Suprapubic skin (tissue), 4 donors: Measurements from ENCODE around the gene ADCY9. TPM values are rescaled to one million over a fixed set of nuclear protein-coding genes. Genes with fewer than 3 reads are reported as not detected.
"Not testable (repeated sequence)": the region's sequence is repeated elsewhere in the genome, so short reads cannot be mapped to it uniquely, and the experiment has no call there.

Source experiments
- DNase-seq, 2 donors: peaks; one replicate each; pipeline ENCODE4 v3.0.0-alpha.2; 2019; ENCODE audit warnings: low spot score in 2 of 2
- H3K27ac ChIP-seq: fragments of 200-600 bp; sonication (generic); one replicate; pipeline ENCODE4 v1.5.1; 2019
- H3K27me3 ChIP-seq: fragments of 200-600 bp; sonication (generic); one replicate; pipeline ENCODE4 v1.5.1; 2019
- H3K36me3 ChIP-seq: fragments of 200-600 bp; sonication (generic); one replicate; pipeline ENCODE4 v1.5.1; 2019
- H3K4me1 ChIP-seq: fragments of 200-600 bp; sonication (generic); one replicate; pipeline ENCODE4 v1.5.1; 2019
- H3K4me3 ChIP-seq: fragments of 200-600 bp; sonication (generic); one replicate; pipeline ENCODE4 v1.5.1; 2019; ENCODE audit warnings: mild to moderate bottlenecking
- H3K9me3 ChIP-seq: fragments of 200-600 bp; sonication (generic); one replicate; pipeline ENCODE4 v1.5.1; 2019
- EP300 ChIP-seq: sonication (generic); formaldehyde crosslinking; IDR thresholded peaks from one replicate; pipeline ENCODE4 v1.6.1; 2017; ENCODE audit warnings: antibody characterized with exemption
- POLR2A ChIP-seq, 2 donors: fragments of 450-650 bp; IDR thresholded peaks; one replicate each; pipeline ENCODE4 v1.6.1; 2017; ENCODE audit warnings: antibody characterized with exemption in 2 of 2, mild to moderate bottlenecking in 2 of 2, moderate library complexity in 2 of 2
- POLR2AphosphoS5 ChIP-seq, 3 donors: sonication (generic); formaldehyde crosslinking; IDR thresholded peaks; one replicate each; pipeline ENCODE4 v1.6.1; 2017; ENCODE audit warnings: antibody characterized with exemption in 3 of 3
- WGBS: methylation state at CpG from one replicate; pipeline ENCODE4 v1.1.5; 2018; 5-methylcytosine and 5-hydroxymethylcytosine counted together
- total RNA-seq, 4 donors: library from RNA; depleted of rRNA; stranded (reverse); fragments of >200 nt; gene quantifications; one replicate each; pipeline ENCODE4 v1.1.0, GENCODE V29; 2016
- TF ChIP-seq, protein P1 (sequence below), 2 donors: fragments of 200-600 bp in 1 of 2; fragments of 450-650 bp in 1 of 2; sonication (generic) in 1 of 2; IDR thresholded peaks; one replicate each; pipeline ENCODE4 v1.5.1; 2016 to 2019; ENCODE audit warnings: antibody characterized with exemption in 2 of 2, mild to moderate bottlenecking in 1 of 2, moderate library complexity in 1 of 2

ADCY9 gene
- total RNA-seq, 4 donors from 2014 or later = 21.5 to 27.2 (median 26.4) TPM

DNA sequence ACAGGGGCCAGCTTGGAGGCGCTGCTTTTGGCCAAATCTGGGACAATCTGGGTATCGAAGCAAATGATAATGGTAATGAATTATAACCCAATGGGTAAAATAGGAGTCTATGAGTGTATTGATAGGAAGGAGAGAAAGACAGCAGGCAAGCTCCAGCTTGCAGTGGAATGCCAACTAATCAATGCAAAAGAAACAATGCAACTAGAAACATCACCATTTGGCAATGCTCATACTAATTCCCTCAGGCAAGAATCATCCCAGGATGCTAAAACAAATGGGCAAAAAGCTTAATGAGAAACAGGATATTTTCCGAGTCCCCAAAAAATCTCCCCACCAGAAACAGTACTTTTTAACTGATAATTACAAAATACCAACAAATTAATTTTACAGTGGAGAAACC is 64.7 kb downstream of the ADCY9 start:
- DNase-seq = no peak
- Histone ChIP-seq H3K4me1 (peaks cover 41% of the 10 kb centered on the region), H3K4me3 (no peak overlapping the region), H3K36me3 (no peaks in the 10 kb centered on the region), H3K27me3 (no peaks in the 10 kb centered on the region), H3K27ac (peak overlapping the region; percentile 92), H3K9me3 (no peaks in the 10 kb centered on the region)
- TF ChIP-seq, protein P1, sequence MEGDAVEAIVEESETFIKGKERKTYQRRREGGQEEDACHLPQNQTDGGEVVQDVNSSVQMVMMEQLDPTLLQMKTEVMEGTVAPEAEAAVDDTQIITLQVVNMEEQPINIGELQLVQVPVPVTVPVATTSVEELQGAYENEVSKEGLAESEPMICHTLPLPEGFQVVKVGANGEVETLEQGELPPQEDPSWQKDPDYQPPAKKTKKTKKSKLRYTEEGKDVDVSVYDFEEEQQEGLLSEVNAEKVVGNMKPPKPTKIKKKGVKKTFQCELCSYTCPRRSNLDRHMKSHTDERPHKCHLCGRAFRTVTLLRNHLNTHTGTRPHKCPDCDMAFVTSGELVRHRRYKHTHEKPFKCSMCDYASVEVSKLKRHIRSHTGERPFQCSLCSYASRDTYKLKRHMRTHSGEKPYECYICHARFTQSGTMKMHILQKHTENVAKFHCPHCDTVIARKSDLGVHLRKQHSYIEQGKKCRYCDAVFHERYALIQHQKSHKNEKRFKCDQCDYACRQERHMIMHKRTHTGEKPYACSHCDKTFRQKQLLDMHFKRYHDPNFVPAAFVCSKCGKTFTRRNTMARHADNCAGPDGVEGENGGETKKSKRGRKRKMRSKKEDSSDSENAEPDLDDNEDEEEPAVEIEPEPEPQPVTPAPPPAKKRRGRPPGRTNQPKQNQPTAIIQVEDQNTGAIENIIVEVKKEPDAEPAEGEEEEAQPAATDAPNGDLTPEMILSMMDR (IDR thresholded peaks at IDR 0.05) = no peak
- no peak for TF ChIP-seq POLR2AphosphoS5 (IDR thresholded peaks at IDR 0.05)
- no peak for TF ChIP-seq POLR2A (IDR thresholded peaks at IDR 0.05)
- TF ChIP-seq EP300 = no peak
- WGBS = 50% methylated on average over 3 of the region's 3 CpGs

DNA sequence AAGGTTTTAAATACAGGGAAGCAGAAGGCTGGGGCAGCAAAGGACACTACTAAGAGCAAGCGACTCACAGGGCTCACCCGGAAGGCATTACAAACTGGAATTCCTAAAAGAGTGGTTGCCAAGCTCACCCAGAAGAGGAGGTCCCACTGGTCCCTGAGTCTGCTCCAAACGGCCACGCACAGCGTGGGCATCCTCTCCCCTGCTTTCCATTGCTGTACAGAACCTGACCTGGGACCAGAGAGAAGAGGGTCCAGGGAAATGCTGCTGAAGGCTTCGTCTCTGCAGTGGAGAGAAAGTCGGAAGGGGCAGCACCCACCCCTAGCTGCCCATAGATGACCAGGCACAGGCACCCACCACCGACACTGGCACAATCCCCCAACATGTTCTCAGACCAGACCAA is 67.2 kb downstream of the ADCY9 start:
- Histone ChIP-seq H3K36me3 (no peaks in the 10 kb centered on the region), H3K4me3 (no peak overlapping the region), H3K27me3 (no peaks in the 10 kb centered on the region), H3K9me3 (no peaks in the 10 kb centered on the region), H3K27ac (no peak overlapping the region), H3K4me1 (peaks cover 35% of the 10 kb centered on the region)
- peak in 1 of 2 donors; percentile 31 for DNase-seq
- TF ChIP-seq, protein P1 (IDR thresholded peaks at IDR 0.05) = no peak
- TF ChIP-seq POLR2AphosphoS5 (IDR thresholded peaks at IDR 0.05) (no peak), EP300 (no peak)
- WGBS = 89% methylated on average over 8 of the region's 8 CpGs

DNA sequence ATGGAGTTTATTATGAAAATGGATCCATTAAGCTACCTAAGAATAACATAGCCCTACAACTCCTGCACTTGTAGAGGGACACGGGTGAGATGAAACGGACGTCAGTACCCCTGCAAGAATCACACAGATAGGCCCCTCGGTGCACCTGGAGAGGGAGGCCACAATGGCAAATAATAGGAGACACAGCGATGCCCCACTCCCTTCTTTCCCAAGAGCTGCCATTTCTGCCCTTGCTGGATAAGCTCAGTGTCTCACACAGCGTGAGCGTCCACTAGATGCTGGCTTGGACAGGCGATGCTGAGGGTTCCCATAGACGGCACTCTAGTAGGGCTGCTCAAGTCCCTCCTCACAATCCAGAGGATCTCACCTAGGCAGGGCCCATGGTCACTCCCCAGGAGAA is 67.8 kb downstream of the ADCY9 start:
- Histone ChIP-seq H3K27ac (no peak overlapping the region), H3K36me3 (no peaks in the 10 kb centered on the region)
- TF ChIP-seq POLR2A (IDR thresholded peaks at IDR 0.05) (no peak), EP300 (no peak), POLR2AphosphoS5 (IDR thresholded peaks at IDR 0.05) (no peak)
- TF ChIP-seq, protein P1 (IDR thresholded peaks at IDR 0.05) = no peak

DNA sequence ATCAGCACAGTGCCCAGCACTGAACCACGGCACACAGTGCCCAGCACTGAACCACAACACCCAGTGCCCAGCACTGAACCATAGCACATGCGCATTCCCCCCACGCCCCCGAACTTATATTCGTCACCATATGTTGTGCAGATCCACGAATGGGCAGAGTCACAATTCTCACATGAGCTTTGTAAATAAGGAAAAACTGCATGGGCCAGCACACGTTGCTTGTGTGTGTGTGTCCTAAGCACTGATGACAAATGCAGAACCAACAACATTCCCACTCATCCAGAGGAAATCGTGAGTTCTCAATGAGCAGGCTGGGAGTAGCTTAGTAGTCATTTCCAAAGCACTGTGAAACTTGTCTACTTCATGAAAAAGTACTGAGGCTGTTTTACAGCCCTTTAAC is 70.0 kb downstream of the ADCY9 start:
- no peak overlapping the region for H3K27ac ChIP-seq
- H3K4me1 ChIP-seq = peaks cover 7% of the 10 kb centered on the region
- 87% methylated on average over 5 of the region's 8 CpGs for WGBS

More for the DNA sequence above, 67.8 kb downstream of the ADCY9 start:
- H3K4me1 ChIP-seq = peaks cover 29% of the 10 kb centered on the region
- no peaks in the 10 kb centered on the region for H3K9me3 ChIP-seq
- no peak overlapping the region for H3K4me3 ChIP-seq
- 94% methylated on average over 5 of the region's 9 CpGs for WGBS
- H3K27me3 ChIP-seq = no peaks in the 10 kb centered on the region
- DNase-seq = peak in 1 of 2 donors; percentile 34

DNA sequence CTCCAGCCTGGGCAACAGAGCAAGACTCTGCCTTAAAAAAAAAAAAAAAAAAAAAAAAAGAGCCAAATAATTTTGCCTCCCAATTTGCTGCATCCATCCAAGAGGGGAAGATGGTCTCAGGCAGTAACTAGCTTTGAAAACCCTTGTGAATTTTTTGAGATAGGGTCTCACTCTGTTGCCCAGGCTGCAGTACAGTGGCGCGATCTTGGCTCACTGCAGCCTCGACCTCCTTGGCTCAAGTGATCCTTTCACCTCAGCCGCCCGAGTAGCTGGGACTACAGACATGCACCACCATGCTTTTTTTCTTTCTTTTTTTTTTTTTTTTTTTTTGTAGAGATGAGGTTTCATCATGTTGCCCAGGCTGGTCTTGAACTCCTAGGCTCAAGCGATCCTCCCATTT is 70.7 kb downstream of the ADCY9 start:
- 94% methylated on average over 6 of the region's 6 CpGs for WGBS
- H3K4me3 ChIP-seq, H3K27me3 ChIP-seq, H3K4me1 ChIP-seq, H3K36me3 ChIP-seq, H3K9me3 ChIP-seq, H3K27ac ChIP-seq: not testable (repeated sequence)
- peak in 1 of 2 donors; percentile 4 for DNase-seq

More for the DNA sequence above, 70.0 kb downstream of the ADCY9 start:
- Histone ChIP-seq H3K36me3 (no peaks in the 10 kb centered on the region), H3K4me3 (no peak overlapping the region), H3K27me3 (no peaks in the 10 kb centered on the region), H3K9me3 (no peaks in the 10 kb centered on the region)
- DNase-seq = no peak
- no peak for TF ChIP-seq POLR2AphosphoS5 (IDR thresholded peaks at IDR 0.05)
- no peak for TF ChIP-seq EP300
- TF ChIP-seq, protein P1 (IDR thresholded peaks at IDR 0.05) = no peak
- no peak for TF ChIP-seq POLR2A (IDR thresholded peaks at IDR 0.05)

DNA sequence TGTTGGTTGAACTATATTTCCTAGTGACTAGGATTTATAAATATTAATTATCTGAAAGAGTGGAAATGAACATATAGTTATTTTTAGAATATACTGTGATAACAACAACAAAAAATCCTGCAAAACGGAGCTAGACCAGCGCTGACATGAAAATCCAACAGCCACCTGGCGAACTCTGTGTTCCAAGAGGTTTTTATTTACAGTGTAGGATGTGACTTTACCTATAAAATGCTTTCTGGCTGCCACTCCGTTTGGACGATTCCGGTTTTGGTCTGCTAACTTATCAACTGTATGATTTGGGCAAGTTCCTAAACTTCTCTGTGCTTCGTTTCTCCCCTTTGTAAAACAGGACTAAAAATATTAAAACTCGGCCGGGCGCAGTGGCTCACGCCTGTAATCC is 73.7 kb downstream of the ADCY9 start:
- Histone ChIP-seq H3K27ac (no peak overlapping the region), H3K36me3 (no peaks in the 10 kb centered on the region), H3K4me3 (no peak overlapping the region), H3K27me3 (no peaks in the 10 kb centered on the region), H3K9me3 (no peaks in the 10 kb centered on the region), H3K4me1 (peaks cover 3% of the 10 kb centered on the region)
- peak in 1 of 2 donors; percentile 21 for DNase-seq
- 75% methylated on average over 11 of the region's 11 CpGs for WGBS
- TF ChIP-seq, protein P1 (IDR thresholded peaks at IDR 0.05) = no peak
- TF ChIP-seq POLR2AphosphoS5 (IDR thresholded peaks at IDR 0.05) (no peak), POLR2A (IDR thresholded peaks at IDR 0.05) (no peak), EP300 (no peak)
